ENCODE results near the gene MYOZ1.
"Not testable (repeated sequence)": the region's sequence is repeated elsewhere in the genome, so short reads cannot be mapped to it uniquely, and the experiment has no call there.

GRCh38 chr10:73687641-73688040 lies 46.4 kb upstream of the MYOZ1 start:
- not testable (repeated sequence) for TF ChIP-seq CTCF, POLR2A (IDR thresholded peaks at IDR 0.05)
